ENCODE data around the gene AGBL1. TPM values are rescaled to one million over a fixed set of nuclear protein-coding genes. Genes with fewer than 3 reads are reported as not detected.

The AGBL1 gene
- polyA plus RNA-seq, 1 donor, result 11.7 TPM

DNA sequence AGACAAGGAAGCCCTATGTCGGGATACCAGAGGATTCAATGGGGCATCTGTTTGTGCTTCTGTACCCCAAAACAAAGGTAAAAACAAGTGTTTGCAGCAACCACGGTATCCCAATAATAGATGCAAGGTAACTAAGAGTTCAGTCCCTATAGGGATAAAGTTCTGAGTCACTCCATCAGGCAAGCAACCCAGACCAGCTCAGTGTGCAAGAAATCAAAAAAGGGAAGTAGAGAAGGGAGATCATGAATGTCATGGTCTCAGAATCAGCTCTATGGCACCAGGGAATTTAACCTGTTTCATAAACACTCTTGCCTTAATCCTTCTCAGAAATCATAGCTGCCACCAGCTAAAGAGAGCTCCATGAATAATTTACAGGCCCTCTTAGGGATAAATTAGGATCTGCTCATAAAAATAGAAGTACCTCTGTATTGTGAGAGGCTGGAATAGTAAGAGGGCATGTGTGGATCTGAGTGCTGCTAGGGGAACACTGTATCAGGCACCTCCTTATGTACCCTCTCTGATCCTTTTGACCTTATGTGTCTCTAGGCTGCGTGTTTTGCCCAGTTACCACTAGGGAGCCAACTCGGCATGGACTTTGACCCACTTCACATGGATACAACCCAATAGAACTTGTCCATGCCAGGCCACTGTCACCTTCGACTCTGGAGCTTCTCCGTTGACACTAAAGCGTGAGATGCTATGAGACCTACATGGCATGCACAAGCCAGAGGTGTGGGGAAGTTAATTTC, 754.6 kb downstream of the AGBL1 start:
- no peak for DNase-seq

DNA sequence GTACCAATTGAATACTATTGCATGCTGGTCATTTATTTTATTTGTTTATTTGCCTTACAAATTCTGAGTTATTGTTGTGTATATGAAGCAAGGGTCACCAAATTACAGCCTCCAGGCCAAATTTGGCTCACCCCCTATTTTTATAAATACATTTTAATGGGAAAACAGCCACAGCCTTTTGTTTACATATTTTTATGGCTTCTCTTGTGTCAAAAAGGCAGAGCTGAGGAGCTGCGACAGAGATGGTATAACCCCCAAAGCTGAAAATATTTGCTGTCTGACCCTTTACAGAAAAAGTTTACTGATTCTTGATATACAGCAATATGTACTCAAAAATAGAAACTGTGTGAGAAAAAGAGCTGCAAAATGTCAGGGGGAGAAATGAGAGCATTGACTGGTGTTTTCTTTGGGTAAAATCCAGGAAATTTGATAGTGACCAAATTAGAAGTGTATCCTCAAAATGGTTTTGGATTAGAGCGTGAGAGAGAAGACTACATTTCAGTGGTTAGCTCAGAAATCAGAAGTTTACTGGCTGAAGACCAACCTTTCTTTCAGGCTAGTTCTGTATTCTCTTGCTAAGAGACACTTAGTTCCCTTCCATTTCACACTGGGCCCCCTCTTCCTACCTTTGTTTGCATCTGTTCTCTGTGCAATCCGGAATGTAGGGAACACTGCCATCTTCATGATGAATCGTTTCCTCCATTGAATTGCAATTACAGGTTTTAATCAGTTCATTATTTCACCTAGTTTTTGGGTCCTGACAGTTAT, 757.8 kb downstream of the AGBL1 start:
- peak; percentile 36 for DNase-seq

DNA sequence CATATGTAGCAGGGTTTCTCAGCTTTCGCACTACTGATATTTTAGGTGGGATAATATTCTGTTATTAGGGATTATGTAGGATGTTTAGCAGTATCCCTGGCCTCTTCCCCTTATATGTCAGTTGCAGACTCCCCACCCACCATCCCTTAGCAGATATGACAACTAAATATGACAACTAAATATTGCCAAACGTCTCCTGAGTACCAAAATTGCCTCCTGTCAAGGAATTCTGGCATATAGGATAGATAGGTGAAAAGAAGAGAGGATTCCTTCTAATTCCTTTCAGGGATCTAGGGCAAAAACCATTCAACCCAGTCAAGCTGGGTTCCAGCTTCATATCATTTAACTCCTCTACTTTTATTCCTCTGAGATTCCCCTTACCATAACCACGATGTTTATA, 759.8 kb downstream of the AGBL1 start:
- no peak for DNase-seq

DNA sequence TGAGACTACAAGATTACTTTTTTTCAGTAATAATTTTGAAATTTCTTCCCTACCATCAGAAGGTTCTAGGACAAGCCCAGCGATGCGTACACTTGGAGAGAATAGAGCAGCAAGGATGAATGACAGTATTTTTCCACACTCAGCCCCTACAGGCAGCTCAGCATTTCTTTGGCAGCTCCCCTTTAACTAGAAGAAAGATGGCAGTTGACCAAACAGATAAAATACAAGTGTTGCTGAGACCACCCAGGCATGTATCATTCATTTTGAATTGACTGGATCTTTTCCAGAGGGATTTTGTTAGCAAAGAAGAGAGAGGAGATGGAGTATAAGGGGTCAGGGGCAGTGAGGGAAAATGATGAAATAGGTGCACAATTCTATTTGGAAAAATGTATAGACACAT, 761.3 kb downstream of the AGBL1 start:
- no peak for DNase-seq

DNA sequence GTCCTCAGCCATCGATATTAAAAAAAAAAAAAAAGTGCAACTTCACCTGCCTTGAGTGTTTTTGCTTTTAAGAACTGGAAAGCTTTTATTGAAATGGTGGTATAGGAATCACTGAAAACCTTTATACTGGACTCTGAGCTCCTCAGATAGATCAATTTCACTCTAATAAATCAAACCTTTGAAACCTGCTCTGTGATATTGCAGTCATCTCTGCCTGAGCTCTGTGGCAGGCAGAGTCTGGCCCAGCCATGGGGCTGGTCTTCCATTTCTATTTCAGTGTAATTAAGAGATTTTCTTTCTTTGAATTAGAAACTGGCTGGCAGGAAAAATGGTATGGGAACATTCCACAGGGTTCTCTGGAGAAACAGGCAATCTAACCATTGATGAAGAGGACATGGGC, 762.5 kb downstream of the AGBL1 start:
- DNase-seq, result no peak

DNA sequence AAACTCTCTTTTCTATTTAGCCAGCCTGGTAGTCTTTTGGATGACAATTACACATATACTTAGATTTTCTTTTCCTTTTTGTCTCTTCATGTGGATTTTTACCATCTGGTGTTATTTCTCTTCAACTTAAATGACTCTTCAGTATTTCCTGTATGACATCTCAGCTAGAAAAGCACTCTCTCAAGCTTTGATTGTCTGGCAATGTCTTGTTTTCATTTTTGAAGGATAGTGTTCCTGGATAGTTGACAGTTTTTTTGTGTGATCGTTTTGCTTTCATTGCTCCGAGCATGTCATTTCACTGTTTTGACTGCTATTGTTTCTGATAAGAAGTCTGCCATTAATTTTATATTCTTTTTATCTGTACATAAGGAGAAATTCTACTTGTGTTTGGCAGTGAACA, 766.4 kb downstream of the AGBL1 start:
- no peak for DNase-seq

DNA sequence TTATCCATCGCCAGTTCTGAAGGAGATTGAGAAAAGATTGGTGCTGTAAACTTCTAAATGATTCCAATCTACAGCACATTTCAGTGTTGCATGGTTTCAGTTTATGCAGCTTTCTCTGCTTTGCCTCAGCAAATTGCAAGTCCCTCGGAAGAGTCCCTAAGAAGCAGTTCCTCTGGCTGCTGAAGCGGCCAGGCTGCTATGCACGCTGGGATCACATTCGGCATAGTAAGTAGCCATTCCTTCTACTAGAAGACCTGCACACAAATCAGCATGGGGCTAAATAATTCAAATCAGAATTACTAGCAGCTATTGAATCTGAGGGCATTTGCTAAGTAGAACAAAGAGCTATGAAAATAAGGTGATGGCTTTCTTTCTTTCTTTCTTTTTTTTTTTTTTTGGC, 769.5 kb downstream of the AGBL1 start:
- DNase-seq, result no peak

DNA sequence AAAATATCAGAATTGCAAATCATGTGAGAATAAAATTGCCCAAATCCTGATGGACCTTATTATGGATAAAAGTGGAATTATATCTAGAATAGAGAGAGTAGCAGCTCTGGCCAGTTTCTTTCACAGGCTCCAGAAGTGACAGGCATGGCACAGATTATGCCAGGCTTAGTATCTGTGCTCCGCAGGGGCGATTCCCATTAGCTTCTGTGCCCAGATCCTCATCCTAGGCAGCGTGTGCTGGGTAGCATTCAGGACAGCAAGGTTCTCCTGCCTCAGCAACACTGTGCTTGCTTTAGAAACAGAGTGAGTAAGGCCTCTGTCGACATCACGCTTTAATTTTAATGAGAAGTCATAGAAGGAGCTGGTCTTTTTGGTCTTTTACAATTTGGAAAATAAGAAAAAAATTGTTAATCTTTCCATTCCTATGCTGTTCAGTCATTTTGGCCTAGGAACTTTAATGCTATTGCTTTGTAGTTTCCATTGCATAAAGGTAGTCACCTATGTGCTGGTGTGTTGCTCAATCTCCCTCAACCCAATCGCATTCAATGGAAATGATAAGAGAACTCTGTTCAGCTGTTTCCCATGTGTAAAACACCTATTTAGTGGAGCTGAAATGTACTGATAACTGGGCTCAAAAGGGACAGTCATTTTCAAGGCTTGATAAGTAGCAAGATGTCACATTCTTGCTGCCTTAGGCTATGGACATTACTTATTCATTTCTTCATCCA, 770.1 kb downstream of the AGBL1 start:
- no peak for DNase-seq

DNA sequence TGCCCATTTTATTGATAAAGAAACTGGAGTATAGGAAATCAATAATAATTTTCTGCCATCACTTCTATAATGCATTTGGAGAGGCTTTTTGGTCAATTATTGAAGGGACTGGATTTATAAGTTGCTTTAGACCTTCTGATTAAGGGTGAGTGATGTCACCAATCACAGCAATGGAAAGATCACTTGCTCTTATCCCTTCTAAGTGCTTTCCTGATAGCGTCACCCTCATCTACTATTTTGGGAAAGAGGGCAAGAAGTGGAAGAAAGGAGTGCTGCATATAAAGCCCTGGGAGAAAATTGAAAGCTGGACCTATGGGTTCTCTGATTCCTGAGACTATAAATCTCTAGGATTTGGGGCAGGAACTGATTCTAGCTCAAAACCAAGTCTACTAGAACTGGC, 771.3 kb downstream of the AGBL1 start:
- no peak for DNase-seq

DNA sequence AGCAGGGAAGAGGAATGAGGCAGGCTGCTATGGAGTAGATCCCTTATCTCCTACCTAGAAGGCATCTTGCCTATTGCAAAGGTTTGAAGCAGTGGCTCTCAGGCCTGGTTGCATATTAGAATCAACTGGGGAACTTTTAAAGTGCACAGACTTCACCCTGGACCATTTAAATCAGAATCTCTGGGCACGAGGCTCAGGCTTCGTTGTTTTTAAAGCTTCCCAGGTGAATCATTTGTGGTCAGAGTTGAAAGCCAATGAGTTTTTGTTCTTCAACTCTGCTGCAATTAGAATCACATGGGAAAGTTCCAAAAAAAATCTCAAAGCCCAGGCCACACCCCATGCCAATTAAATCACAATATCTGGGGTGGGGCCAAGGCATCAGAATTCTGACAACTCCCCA, 773.1 kb downstream of the AGBL1 start:
- no peak for DNase-seq

DNA sequence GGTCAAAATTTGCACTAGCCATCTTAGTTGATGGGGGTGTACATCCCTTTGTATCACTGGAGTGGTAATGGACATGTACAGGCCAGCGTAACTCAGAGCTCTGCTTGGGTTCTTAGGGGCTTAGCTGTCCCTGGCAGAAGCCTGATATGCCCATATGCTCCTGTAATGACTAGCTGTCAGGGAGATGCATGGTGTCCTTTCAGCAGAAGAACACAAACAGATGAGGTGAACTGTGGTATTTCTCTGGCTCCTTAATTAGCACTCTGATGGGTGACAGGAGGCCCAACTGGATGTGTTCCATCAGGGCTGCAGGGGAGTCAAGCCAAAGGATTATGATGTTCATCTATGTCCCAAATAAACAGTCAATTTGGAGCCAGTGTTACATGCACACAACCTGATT, 774.5 kb downstream of the AGBL1 start:
- DNase-seq, result no peak

DNA sequence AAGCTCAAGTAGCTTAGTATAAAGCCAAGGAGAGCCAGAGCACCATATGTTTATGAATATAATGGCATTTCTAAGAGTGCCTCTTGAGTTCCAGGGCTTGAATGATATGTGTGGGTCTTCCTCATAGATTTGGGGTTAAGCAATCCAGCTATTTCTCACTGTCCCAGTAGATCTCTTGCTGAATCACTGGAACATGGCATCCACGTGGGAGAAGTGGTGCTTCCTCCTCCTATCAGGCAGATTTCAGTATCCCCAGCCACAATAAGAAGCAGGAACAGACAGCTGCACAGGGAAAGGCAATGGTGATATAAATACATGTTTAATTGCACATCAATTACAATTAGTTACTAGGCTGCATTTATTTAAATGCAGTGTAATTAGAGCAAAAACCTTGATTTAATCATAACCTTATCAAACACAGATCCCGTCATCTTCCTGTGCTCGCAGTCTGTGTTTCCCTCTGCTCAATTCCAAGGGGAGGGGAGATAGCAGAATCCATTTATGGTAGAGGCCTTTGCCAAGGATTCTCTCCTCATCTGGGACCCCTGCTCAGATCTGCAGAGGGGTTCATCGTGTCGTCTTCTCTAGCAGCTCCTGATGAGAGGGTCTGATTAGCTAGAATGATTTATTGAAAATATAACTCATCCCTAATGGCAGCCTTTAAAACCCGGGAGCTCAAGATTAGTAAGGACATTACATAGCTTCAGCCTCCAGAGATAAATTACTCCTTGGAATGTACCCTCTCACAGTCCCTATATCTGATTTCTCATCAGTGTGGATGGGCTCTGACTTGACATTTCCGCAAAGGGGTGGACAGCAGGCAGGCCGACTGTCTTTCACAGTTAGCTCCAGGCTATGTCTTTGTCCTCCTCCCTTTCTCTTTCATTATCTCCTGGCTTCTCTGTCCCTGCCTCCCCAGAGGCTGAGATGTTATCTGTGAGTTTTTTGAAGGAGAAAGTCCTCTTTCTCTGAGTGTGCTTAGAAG, 775.9 kb downstream of the AGBL1 start:
- no peak for DNase-seq

DNA sequence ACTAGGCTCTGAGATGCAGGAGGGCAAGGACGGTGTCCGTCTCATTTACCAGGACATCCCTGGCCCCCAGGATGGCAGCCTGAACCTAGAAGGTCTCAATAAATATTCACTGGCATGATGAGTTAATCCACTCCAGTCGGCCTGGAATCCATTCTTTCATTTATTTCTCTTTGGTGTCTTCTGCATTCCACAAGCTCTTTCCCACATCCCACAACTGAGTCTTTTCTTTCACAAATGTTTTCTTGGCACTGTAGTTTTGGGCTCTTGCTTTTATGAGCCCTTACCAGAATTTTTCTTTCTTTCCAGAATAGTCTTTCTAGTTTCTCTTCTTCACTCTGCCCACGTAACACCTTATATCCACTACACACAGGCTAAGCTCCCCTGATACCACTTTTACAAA, 778.0 kb downstream of the AGBL1 start:
- no peak for DNase-seq

DNA sequence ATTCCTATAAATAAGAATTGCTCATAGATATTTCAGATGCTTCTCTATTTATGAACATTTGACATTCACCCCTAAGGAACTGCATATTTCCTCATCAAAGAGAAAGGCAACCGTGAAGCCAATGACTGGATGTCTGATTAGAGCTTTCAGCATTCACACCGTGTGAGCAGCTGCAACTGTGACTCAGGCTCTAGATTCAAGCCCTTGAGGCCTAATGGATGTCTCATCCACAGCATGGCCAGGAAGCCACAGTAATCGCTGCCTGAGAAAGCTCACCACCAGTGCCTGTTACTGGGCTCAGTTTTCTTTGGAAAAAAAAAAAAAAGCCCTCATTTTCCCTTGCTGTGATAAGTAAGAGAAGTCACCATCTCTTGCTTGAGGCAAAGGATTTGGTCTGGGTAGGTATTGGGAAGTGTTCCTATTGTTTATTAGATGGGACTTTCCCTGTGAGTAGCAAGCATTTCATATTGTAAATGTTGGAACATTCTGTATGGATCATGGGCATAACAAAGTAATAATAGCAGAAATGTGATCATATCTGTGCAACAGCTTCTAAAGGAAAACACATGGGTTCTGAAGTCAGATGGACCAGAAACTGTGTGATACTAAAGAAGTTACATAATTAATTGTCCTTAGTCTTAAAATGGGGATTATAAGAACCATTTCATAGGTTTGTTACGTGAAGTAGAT, 783.7 kb downstream of the AGBL1 start:
- DNase-seq, result no peak

DNA sequence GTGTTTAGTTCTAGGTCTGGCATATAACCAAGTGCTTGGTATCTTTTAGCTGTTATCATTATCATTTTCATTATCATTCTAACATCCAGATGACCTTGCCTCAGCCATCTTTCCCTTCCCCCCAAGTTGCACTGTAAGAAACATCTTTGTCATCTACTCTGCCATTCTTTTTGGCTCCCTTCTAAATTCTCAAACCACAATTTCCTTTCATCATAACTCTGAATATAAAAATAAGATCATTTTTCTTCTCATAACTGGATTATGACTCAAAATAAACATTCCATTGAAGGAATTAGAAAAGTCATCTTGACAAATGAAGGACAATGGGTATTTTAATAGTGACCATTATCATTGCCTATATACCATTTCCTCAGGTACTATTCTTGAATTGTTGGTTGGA, 786.2 kb downstream of the AGBL1 start:
- no peak for DNase-seq

DNA sequence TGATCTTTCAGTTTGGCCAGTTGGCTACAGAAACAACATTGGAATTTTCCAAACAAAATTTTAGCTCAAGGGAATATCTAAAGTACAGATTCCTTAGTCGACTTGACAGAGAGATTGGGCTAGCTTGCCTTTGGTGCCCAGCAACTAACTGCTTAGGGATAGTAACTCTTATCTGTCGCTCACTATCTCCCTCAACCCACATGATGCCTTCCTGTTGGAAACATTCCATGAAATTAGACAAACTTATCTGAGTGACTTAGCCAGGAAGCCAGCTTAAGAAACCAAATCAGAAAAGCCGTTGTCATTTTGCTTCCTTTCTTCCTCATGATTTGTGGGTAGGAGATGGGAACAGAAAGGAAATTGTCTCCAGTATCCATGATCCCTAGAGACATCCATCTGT, 791.2 kb downstream of the AGBL1 start:
- no peak for DNase-seq

DNA sequence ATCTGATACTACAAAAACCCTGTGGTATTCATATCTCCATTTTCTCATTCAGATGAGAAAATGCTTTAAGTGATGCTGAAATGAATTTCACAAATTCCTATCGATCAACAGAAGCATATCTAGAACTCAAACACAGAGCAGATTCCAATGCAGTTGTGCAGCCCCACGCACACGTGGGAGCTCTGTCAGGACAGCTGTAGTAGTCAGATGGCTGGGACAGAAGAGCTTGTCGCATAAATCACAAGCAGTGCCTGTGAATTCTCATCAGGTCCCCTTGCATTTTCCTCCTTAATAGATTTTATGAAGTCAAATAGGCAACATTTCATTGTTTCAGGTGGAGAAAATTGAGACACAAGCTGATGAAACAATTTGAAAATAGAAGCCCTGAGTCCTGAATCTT, 792.3 kb downstream of the AGBL1 start:
- no peak for DNase-seq

DNA sequence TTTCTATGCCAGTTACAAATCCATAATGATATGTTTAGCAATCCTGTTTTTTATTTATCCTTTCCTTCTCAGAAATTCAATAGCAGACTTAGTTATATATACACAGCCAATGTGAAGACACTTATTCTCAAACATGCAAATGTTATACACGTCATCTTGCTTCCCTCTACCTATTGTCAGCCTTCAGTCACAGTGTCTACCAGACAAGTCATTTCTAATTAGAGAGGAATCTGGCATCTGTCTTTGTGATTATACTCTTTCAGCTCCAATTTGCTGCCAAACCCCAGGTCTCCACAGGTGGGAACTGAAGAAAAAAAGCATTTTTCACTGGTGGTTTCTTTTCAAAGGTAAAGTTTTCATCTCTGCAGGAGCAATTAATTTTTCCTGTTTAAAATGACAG, 793.1 kb downstream of the AGBL1 start:
- DNase-seq, result no peak

DNA sequence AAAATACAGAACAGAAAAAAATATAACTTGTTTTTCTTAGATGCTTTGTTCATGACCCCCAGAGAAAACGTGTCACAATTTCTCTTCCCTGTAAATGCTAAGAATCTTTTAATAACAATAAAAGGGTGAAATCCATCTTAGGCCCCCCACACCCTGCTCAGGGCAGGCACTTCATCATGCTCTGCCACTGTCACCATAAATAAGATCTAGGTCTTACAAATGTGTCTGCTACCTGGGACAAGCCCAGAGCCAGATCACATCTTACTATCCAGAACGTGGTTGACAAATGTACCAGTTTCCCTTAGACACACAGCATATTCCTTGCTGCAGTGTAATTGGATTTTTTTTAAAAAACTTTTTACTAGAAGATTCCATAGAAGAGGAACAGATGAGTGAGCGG, 795.4 kb downstream of the AGBL1 start:
- DNase-seq, result no peak

DNA sequence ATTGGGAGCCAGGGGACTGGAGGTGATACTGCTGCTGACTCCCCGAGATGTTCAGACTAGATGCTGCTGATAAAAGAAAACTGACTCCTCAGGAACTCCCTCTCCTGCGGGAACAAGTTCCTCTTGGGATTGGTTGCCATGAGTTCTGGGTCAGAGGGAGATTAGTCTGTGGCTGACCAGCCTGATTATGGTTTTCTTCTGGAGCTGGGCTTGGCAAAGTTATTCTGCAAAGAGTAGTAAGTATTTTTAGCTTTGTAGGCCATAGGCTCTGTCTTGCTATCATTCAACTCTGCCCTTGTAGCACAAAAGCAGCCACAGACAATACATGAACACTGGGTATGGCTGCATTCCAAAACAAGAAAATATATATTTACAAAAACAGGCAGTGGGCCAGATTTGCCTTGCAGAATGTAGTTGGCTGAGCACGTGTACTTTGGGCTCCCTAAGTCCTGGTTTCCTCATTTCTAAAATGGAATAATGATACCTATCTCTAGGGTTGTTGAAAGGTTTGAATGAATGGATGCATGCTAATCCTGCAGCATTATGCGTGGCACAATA, 796.8 kb downstream of the AGBL1 start:
- DNase-seq, result no peak

DNA sequence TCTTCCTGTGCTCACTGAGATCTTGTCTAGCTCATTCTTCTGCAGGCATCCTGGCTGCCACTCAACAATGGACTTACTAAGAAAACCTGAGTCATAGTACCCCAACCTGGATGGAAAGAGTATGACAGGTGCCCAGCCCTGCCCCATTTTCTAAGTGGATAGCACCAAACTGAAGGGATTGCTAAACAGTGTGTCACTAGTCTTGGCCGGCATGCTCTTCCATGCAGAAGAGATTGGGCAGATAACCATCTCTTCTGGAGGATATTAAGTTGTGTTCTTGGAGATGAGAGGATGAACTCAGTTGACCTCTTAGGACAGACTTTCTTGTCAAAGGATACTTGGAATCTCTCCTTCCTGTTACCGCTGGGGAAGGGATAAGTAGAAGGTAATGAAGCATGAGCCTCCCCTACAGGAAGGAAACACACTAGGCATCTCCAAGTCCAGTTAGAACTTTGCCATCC, 797.5 kb downstream of the AGBL1 start:
- DNase-seq, result no peak
